Measurements from ENCODE around the gene GPR33.

DNA sequence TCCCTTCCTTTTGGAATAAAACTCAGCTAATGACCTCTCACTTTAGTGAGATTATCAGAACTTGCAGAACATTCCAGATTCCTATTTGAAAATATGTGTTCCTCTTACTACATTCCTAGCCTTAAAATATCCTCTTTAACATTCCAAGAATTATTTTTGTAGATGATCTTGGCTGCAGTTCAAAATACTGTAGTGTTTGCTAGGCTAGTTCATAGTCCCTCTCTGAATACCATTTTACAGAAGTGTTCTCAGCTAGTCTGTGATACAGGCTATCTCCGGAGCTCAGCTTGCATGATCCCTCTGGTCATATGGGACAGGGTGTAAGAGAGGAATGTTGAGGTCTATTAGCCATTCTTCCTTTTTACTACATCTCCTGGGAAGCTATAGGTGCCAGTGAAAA is 17.6 kb upstream of the GPR33 start:
- TF ChIP-seq, protein P1, sequence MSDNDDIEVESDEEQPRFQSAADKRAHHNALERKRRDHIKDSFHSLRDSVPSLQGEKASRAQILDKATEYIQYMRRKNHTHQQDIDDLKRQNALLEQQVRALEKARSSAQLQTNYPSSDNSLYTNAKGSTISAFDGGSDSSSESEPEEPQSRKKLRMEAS (IDR thresholded peaks at IDR 0.05): no peak
- TF ChIP-seq CREB1 (IDR thresholded peaks at IDR 0.05; ENCODE audit: low read depth) (no peak), TAF1 (IDR thresholded peaks at IDR 0.05; ENCODE audit: low read depth) (no peak), FOXM1 (IDR thresholded peaks at IDR 0.05; ENCODE audit: borderline replicate concordance, low read depth) (no peak), ZBTB7A (IDR thresholded peaks at IDR 0.05; ENCODE audit: low read depth) (no peak), TEAD4 (IDR thresholded peaks at IDR 0.05) (no peak), TCF12 (IDR thresholded peaks at IDR 0.05; ENCODE audit: low read depth) (no peak), YY1 (IDR thresholded peaks at IDR 0.05; ENCODE audit: low read depth) (no peak), RAD21 (IDR thresholded peaks at IDR 0.05; ENCODE audit: low read depth) (no peak), CEBPB (IDR thresholded peaks at IDR 0.05) (no peak), EP300 (IDR thresholded peaks at IDR 0.05; ENCODE audit: borderline replicate concordance) (no peak)
- TF ChIP-seq, protein P2, sequence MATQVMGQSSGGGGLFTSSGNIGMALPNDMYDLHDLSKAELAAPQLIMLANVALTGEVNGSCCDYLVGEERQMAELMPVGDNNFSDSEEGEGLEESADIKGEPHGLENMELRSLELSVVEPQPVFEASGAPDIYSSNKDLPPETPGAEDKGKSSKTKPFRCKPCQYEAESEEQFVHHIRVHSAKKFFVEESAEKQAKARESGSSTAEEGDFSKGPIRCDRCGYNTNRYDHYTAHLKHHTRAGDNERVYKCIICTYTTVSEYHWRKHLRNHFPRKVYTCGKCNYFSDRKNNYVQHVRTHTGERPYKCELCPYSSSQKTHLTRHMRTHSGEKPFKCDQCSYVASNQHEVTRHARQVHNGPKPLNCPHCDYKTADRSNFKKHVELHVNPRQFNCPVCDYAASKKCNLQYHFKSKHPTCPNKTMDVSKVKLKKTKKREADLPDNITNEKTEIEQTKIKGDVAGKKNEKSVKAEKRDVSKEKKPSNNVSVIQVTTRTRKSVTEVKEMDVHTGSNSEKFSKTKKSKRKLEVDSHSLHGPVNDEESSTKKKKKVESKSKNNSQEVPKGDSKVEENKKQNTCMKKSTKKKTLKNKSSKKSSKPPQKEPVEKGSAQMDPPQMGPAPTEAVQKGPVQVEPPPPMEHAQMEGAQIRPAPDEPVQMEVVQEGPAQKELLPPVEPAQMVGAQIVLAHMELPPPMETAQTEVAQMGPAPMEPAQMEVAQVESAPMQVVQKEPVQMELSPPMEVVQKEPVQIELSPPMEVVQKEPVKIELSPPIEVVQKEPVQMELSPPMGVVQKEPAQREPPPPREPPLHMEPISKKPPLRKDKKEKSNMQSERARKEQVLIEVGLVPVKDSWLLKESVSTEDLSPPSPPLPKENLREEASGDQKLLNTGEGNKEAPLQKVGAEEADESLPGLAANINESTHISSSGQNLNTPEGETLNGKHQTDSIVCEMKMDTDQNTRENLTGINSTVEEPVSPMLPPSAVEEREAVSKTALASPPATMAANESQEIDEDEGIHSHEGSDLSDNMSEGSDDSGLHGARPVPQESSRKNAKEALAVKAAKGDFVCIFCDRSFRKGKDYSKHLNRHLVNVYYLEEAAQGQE (IDR thresholded peaks at IDR 0.05; ENCODE audit: low read depth): no peak
- TF ChIP-seq, protein P3, sequence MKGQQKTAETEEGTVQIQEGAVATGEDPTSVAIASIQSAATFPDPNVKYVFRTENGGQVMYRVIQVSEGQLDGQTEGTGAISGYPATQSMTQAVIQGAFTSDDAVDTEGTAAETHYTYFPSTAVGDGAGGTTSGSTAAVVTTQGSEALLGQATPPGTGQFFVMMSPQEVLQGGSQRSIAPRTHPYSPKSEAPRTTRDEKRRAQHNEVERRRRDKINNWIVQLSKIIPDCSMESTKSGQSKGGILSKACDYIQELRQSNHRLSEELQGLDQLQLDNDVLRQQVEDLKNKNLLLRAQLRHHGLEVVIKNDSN (IDR thresholded peaks at IDR 0.05): no peak
